Measurements from ENCODE around the gene LDLRAD1. TPM values are rescaled to one million over a fixed set of nuclear protein-coding genes. Genes with fewer than 3 reads are reported as not detected.

Gene LDLRAD1
- total RNA-seq, 1 donor from 2014 or later = not detected

DNA sequence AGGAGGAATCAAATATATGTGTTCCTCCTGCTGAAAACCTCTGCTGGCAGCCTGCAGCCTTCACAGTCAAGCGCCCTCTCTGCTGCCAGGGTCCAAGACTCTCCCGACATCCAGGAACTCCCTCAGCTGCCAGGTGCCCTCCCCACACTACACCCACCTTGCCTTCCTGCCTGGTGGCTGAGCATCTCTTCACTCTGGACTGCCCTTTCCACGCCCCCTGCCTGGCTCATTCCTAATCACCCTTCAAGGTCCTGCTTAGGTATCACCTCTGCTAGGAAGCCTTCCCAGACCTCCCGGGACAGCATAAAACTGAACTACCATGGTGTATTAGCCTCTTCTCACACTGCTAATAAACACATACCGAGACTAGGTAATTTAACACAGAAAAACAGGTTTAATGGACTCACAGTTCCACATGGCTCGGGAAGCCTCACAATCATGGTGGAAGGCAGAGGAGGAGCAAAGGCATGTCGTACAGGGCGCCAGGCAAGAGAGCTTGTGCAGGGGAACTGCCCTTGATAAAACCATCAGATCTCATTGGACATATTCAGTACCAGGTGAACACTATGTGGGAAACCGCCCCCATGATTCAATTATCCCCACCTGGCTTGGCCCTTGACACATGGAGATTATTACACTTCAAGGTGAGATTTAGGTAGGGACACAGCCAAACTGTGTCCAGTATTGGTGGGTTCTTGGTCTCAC is 15.3 kb downstream of the LDLRAD1 start:
- Histone ChIP-seq H3K36me3 (no peaks in the 10 kb centered on the region), H3K79me2 (ENCODE audit: low read depth) (no peaks in the 10 kb centered on the region), H3K9ac (no peak overlapping the region), H4K20me1 (ENCODE audit: low read depth) (no peaks in the 10 kb centered on the region), H3K4me2 (no peak overlapping the region), H3K4me1 (no peaks in the 10 kb centered on the region), H3F3A (ENCODE audit: low read depth) (no peaks in the 10 kb centered on the region), H3K9me3 (ENCODE audit: low read depth) (no peaks in the 10 kb centered on the region), H2AFZ (replicated peaks) (no peak overlapping the region), H3K27ac (no peak overlapping the region), H3K27me3 (no peaks in the 10 kb centered on the region), H3K4me3 (no peak overlapping the region)
- TF ChIP-seq, protein P1, sequence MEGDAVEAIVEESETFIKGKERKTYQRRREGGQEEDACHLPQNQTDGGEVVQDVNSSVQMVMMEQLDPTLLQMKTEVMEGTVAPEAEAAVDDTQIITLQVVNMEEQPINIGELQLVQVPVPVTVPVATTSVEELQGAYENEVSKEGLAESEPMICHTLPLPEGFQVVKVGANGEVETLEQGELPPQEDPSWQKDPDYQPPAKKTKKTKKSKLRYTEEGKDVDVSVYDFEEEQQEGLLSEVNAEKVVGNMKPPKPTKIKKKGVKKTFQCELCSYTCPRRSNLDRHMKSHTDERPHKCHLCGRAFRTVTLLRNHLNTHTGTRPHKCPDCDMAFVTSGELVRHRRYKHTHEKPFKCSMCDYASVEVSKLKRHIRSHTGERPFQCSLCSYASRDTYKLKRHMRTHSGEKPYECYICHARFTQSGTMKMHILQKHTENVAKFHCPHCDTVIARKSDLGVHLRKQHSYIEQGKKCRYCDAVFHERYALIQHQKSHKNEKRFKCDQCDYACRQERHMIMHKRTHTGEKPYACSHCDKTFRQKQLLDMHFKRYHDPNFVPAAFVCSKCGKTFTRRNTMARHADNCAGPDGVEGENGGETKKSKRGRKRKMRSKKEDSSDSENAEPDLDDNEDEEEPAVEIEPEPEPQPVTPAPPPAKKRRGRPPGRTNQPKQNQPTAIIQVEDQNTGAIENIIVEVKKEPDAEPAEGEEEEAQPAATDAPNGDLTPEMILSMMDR (IDR thresholded peaks at IDR 0.05) = no peak
- TF ChIP-seq EZH2phosphoT487 (IDR thresholded peaks at IDR 0.05) (no peak), EZH2 (IDR thresholded peaks at IDR 0.05) (no peak)
- Mint-ChIP-seq H3K27me3 (ENCODE audit: insufficient read depth, low read depth) (peaks cover 17% of the 10 kb centered on the region), H3K4me1 (no peaks in the 10 kb centered on the region), H3K36me3 (no peaks in the 10 kb centered on the region), H3K4me3 (no peak overlapping the region), H3K27ac (peak overlapping the region; percentile 74), H3K9me3 (peaks cover 4% of the 10 kb centered on the region)
- DNase-seq (ENCODE audit: low spot score) = no peak

DNA sequence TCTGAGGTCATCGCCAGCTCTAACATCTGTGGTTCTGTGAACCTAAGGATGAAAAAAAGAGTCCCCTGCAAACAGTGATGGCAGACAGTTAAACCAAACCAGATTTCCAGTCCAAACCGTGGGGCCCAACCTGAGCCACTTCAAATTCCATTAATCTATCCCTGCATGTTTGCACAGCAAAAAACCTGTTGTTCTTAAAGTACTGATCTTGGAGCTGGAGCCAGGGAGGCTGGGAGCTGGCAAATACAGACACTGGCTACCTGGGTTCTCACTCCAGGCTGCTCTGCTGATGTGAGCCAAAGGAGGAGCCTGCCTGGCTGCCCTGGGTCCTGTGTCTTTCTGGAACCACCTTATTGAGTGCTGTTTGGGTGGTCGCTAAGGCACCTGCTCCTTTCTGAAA is 16.4 kb downstream of the LDLRAD1 start:
- Mint-ChIP-seq H3K27me3 (ENCODE audit: insufficient read depth, low read depth) (peaks cover 18% of the 10 kb centered on the region), H3K36me3 (no peaks in the 10 kb centered on the region)

DNA sequence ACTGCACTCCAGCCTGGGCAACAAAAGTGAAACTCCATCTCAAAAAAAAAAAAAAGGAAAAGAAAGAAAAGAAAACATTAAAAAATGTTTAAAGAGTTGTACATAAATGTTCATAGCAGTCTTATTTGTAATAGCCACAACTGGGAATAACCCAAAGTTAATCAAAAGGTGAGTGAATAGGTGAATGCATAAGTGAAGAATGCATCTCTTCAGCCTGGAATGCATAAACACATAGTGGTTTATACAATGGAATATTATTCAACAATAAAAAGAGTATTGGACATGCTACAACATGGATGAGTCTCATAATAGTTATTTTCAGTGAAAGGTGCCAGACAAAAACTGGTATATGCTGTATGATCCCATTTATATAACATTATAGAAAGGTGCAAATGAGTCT is 18.1 kb downstream of the LDLRAD1 start:
- Mint-ChIP-seq H3K4me1 (no peaks in the 10 kb centered on the region), H3K9me3 (no peaks in the 10 kb centered on the region), H3K36me3 (no peaks in the 10 kb centered on the region), H3K4me3 (no peak overlapping the region), H3K27me3 (ENCODE audit: insufficient read depth, low read depth) (peaks cover 13% of the 10 kb centered on the region), H3K27ac (no peak overlapping the region)
- Histone ChIP-seq H3F3A (ENCODE audit: low read depth) (no peaks in the 10 kb centered on the region), H2AFZ (replicated peaks) (no peak overlapping the region), H3K27ac (no peak overlapping the region), H3K9ac (no peak overlapping the region), H3K9me3 (ENCODE audit: low read depth) (no peaks in the 10 kb centered on the region), H3K79me2 (ENCODE audit: low read depth) (no peaks in the 10 kb centered on the region), H4K20me1 (ENCODE audit: low read depth) (no peaks in the 10 kb centered on the region), H3K4me2 (no peak overlapping the region), H3K4me3 (no peak overlapping the region), H3K4me1 (no peaks in the 10 kb centered on the region), H3K27me3 (no peaks in the 10 kb centered on the region), H3K36me3 (no peaks in the 10 kb centered on the region)
- no peak for DNase-seq (ENCODE audit: low spot score)
- TF ChIP-seq EZH2phosphoT487 (IDR thresholded peaks at IDR 0.05) (no peak), EZH2 (IDR thresholded peaks at IDR 0.05) (no peak)
- TF ChIP-seq, protein P1 (IDR thresholded peaks at IDR 0.05) = no peak

More for the DNA sequence above, 16.4 kb downstream of the LDLRAD1 start:
- peaks cover 4% of the 10 kb centered on the region for H3K9me3 Mint-ChIP-seq
- Histone ChIP-seq H3K4me1 (no peaks in the 10 kb centered on the region), H4K20me1 (ENCODE audit: low read depth) (no peaks in the 10 kb centered on the region), H3K4me2 (no peak overlapping the region), H3F3A (ENCODE audit: low read depth) (no peaks in the 10 kb centered on the region), H3K9ac (no peak overlapping the region), H3K4me3 (no peak overlapping the region), H3K9me3 (ENCODE audit: low read depth) (no peaks in the 10 kb centered on the region), H3K79me2 (ENCODE audit: low read depth) (no peaks in the 10 kb centered on the region), H3K27me3 (no peaks in the 10 kb centered on the region), H3K27ac (no peak overlapping the region), H3K36me3 (no peaks in the 10 kb centered on the region), H2AFZ (replicated peaks) (peak overlapping the region; percentile 58)
- TF ChIP-seq EZH2phosphoT487 (IDR thresholded peaks at IDR 0.05) = no peak
- TF ChIP-seq, protein P1 (IDR thresholded peaks at IDR 0.05) = no peak
- TF ChIP-seq EZH2 (IDR thresholded peaks at IDR 0.05) = no peak
- no peak overlapping the region for H3K4me3 Mint-ChIP-seq
- H3K27ac Mint-ChIP-seq = no peak overlapping the region
- no peak for DNase-seq (ENCODE audit: low spot score)
- H3K4me1 Mint-ChIP-seq = no peaks in the 10 kb centered on the region

Data from neural progenitor cell (in vitro differentiated cells).